Activated T-helper 1 cell treated with Interleukin-2 at 50 U/mL for 16 hours (primary cell): ENCODE measurements around the gene ABCC1.
"Not testable (repeated sequence)": the region's sequence is repeated elsewhere in the genome, so short reads cannot be mapped to it uniquely, and the experiment has no call there.

Experiments
- DNase-seq: peaks from one replicate; pipeline ENCODE4 v3.0.0-alpha.2; 2020; ENCODE audit warnings: low read depth

ABCC1 gene

DNA sequence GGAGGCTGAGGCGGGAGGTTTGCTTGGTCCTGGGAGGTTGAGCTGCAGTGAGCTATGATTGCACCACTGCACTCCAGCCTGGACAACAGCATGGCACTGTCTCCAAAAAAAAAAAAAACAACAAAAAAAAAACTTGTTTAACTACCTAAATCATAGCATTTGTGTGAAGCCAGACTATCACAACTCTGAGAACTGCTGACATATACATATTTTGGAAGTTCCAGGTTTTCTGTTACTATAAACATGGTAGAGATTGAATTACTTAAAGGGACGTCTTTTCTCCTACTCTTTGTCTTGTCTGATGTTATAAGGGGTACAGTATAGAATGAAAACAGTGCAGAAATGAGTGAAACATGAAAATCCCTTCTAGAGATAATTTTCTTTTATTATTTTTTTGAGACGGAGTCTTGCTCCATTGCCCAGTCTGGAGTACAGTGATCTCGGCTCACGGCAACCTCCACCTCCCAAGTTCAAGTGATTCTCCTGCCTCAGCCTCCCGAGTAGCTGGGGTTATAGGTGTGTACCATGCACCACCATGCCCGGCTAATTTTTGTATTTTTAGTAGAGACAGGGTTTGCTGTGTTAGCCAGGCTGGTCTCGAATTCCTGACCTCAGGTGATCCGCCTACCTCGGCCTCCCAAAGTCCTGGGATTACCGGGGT is 18.4 kb downstream of the ABCC1 start:
- DNase-seq: no peak

DNA sequence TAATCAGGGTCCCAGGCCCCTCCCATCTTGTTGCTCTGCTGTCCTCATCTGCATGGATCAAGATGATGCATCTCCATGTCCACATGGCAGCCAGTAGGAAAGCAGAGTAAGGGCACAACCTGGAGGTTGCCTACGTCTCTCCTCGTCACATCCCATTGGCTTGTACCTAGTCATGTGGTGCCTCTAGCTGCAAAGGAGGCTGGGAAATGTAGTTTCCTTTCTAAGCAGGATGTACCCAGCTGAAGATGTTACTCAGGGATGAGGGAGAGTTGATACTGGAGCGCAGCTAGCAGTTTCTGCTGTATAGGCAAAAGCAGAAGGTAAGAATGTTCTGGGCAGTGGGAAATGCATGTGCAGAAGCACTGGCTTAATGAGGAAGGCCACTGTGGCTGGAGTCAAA is 20.8 kb downstream of the ABCC1 start:
- no peak for DNase-seq

DNA sequence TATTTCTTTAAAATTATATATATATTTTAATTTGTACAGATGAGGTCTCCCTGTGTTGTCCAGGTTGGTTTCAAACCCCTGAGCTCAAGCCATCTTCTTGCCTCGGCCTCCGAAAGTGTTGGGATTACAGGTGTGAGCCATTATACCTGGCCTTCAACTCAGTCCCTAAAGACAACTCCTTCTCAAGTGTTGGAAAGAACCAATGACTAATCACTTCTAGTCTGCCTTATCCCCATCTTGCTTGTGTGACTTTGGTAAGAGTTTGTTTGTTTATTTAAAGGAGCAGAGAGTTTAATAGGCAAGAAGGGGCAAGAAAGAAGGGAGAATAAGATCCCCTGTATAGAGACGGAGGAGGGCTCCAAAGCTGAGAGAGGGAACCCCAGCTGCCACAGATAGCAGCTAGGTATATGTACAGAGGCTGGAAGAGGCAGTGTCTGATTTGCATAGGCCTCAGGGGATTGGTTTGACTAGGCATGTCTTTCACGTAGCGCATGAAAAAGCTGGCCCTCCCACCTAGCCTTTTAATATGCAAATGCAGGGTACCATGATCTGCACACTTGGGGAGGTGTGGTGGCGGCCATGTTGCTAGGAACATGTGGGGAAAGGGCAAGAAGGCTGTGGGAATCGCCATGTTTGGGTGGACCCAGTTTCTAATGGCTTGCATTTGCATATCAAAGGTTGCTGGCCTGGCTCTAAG is 21.5 kb downstream of the ABCC1 start:
- no peak for DNase-seq

- no peak for DNase-seq
Observed at GRCh38 chr16:15971440-15971815, 22.0 kb downstream of the ABCC1 start.

DNA sequence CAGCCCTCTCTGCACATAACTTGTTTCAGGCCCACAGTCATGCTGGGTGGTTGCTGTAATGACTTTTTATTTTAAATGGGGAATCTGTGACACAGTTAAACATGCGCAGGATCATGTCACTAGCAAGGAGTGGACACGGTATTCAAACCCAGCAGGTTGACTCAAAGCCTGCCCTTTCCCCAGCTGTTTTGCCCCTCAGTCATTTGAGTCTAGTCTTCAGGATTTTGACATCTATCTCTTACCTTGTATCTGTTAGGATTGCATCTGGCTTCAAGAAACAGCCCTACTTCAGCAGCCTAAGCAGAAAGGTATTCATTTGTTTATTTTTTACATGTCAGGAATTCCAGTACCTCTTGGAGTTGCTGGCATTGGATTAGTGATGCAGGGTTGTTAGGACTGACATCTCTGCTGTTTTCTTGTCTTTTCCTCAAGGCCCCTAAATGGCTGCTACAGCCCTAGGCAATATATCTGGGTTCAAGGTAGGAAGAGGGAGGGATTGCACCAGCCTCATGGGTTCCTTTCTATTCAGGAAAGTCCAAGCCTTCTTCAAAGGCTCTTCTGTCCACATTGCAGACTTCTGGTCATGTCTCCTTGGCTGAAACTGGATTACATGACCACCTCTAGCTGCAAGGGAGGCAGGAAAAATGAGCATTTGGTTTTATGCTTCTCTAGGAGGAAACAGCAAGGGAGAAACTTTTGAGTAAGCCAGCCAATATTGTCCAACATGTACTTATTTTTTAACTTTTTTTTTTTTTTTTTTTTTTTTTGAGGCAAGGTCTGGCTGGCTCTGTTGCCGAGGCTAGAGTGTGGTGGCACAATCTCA is 22.8 kb downstream of the ABCC1 start:
- no peak for DNase-seq

DNA sequence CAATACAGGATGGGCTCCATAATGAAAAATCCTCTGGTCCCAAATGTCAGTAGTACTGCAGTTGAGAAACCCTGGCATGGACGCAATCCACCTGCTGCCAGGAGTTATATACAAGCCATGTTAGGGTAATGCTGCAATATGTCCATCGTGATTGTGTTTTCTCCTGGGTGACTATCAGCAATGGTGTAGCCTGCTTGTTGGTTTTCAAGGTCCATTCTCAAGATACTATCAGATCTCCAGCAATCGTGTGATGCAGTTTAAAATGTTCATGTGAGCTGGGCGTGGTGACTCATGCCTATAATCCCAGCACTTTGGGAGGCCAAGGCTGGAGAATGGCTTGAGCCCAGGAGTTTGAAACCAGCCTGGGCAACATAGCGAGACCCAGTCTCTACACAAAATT is 24.0 kb downstream of the ABCC1 start:
- DNase-seq: no peak

DNA sequence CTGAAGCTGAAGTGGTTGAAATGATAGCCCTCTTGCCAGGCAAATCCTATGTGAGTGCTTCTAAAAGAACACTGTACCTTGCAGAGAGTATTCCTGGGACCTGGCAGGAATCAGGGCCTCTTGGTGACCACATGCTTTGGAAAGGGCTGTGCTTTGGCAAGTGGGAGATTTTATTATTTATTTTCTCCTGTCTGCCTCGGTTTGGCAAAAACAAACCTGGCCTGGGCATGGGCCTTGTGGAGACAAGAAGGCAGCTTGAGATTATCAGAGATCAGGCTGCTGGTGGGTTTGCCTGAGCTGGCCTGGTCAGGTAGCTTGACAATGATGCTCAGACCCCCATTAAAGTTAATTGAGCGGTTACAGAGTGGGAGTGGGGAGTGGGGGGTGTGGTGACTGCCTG is 24.6 kb downstream of the ABCC1 start:
- DNase-seq: no peak

DNA sequence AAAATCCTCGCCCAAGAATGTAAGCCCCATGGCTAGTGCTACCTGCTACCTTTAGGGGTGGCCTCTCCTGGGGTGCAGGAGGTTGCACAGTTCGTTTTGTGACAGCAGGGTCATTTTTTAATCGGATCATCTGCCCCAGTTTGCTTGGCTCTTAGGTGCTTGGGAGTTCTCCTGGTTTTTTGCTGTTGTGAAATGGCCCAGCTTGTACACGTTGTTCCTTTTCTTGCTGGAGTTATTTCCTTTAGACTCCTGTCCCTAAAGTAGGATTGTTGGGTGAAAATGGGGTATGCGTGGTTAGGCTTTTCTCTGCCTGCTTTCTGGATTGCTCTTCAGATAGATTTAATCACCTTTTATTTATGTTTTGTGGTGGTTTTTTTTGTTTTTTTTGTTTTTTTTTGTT is 25.8 kb downstream of the ABCC1 start:
- DNase-seq: no peak

- DNase-seq: no peak
Observed at GRCh38 chr16:15976225-15976812, 26.9 kb downstream of the ABCC1 start.

DNA sequence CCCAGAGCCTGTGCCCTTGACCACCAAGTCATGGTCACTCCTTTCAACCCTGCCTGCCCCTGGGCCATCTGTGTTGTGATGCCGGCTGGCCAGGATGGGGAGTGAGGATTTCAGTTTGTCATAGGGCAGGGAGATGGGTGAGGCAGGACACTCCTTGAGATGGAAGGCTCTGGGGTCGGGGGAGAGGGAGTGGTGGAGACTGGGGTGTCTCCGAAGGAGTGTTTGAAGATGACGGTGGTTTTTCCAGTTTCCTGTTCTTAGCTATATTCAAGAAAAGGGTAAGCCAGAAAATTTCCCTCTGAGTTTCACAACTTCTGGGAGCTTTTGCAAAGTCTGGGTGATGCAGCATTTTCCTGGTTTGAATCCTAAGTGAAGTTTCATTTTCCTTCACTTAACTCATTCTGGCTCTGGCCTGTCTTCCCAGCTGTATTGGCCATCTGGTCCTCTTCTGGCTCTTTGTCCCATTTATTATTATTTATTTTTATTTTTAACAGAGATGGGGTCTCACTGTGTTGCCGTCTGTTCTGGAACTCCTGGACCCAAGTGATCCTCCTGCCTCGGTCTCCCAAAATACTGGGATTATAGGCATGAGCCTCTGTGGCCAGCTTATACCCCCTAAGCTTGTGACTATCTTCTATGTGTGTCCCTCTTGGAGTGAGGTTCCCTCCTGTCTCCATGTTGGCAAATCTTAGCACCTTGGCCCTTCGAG is 27.7 kb downstream of the ABCC1 start:
- no peak for DNase-seq

DNA sequence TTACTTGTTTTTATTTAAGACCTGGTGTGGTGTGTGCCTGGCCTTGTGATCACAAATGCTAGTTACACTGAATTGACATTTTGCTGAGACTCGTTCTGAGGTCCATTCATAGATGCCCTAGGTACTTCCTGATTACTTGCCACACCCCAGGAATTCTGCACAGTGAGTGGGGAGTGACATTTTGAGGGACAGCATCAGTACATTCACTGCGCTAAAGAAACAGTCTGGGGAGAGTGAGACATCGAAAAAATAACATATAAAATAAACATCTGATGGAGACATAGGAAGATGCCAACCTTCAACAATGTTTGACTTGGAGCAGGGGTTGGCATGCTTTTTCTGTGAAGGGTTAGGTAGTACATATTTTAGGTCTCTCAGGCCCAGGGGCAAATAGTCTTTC is 30.4 kb downstream of the ABCC1 start:
- no peak for DNase-seq

DNA sequence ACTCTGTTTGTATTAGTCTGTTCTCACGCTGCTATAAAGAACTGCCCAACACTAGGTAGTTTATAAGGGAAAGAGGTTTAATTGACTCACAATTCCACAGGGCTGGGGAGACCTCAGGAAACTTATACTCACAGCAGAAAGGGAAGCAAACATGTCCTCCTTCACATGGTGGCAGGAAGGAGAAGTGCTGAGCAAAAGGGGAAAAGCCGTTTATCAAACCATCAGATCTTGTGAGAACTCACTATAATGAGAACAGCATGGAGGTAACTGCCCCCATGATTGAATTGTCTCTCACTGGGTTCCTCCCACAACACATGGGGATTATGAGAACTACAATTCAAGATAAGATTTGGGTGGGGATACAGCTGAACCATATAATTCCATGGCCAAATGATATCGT is 30.9 kb downstream of the ABCC1 start:
- no peak for DNase-seq

- no peak for DNase-seq
Observed at GRCh38 chr16:15981382-15981781, 32.0 kb downstream of the ABCC1 start.

- not testable (repeated sequence) for DNase-seq
Observed at GRCh38 chr16:15982194-15982915, 32.9 kb downstream of the ABCC1 start.

GRCh38 chr16:15983898-15984297 is 34.5 kb downstream of the ABCC1 start:
- DNase-seq: no peak

DNA sequence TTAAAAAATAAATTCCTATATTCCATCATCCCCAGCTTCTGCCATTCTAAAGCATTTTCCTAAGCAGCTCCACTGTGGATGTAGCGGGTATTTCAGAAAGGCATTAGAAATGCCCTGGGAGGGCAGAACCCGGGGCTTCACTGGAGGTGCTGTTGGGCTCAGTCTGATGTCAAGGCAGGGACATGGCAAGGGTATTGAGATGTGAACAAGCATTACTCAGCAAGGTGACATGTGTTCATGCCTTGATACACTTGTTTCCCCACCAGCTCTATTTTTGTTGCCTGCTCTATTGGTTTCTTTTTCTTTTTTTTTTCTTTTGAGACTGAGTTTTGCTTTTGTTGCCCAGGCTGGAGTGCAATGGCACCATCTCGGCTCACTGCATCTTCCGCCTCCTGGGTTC is 35.7 kb downstream of the ABCC1 start:
- DNase-seq: no peak

DNA sequence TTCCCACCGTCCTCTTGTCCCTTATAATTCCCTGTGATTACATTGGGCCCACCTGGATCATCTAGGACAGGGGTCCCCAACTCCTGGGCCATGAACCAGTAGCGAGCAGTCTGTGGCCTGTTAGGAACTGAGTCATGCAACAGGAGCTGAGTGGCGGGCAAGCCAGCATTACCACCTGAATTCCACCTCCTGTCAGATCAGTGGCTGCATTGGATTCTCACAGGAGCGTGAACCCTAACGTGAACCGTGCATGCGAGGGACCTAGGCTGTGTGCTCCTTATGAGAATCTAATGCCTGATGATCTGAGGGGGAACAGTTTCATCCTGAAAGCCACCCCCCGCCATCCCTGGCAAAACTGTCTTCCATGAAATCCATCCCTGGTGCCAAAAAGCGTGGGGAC is 36.8 kb downstream of the ABCC1 start:
- DNase-seq: no peak

DNA sequence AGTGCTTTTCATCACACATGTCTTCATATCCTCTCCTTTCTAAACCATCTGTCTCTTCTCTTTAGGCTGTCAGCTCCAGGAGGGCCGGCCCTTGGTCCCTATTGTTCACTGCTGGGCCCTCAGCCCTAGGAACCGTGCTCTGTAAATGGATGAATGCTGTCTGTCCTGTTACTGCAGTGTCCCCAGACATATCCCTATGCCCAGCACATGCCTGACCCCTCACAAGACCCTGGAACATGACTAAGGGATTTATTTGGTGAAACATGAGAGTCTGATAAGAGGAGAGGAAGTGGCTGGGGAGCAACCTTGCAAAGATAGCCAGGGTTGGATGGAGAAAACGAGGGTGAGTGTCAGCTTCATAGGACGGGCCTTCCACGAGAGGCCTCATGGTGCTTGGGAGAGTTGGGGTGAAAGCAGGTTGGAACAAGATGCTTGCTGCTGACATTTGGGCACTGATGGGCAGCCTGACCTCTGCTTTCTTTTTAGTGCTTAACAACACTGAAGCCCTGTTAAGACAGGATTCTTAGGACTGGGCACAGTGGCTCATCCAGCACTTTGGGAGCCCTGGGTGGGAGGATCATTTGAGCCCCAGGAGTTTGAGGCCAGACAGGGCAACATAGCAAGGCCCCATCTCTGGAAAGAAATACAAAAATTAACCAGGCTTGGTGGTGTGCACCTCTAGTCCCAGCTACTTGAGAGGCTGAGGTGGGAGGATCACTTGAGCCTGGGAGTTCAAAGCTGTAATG is 39.0 kb downstream of the ABCC1 start:
- DNase-seq: no peak

DNA sequence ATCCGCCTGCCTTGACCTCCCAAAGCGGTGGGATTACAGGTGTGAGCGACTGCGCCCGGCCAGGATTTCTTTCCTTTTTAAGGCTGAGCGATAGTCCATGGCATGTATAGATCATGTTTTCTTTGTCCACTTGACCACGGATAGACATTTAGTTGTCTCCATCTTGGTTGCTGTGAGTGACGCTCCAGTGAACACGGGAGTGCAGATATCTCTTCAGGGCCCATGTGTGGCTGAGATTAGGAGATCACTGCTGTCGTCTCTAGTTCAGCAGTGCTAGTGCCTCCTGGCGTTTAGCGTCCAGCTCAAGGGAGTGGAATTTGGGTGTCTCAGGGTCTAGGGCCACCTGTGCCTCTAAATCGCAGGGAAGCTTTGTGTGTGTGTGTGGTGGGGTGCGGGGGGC is 41.5 kb downstream of the ABCC1 start:
- DNase-seq: no peak

GRCh38 chr16:15993128-15993527 is 43.7 kb downstream of the ABCC1 start:
- DNase-seq: no peak

- DNase-seq: no peak
Observed at GRCh38 chr16:15993541-15993940, 44.1 kb downstream of the ABCC1 start.
